HepG2 (cell line): Measurements from ENCODE around the gene ESRRB. TPM values are rescaled to one million over a fixed set of nuclear protein-coding genes. Genes with fewer than 3 reads are reported as not detected.
A peak's percentile ranks its signal among the peaks of the same experiment; 100 is the strongest.

Source experiments
- AHDC1 ChIP-seq: sonication (generic); formaldehyde crosslinking; IDR thresholded peaks from 2 replicates; pipeline ENCODE4 v1.5.1; 2020; ENCODE audit warnings: mild to moderate bottlenecking, missing genetic modification reagents, borderline replicate concordance
- BCLAF1 ChIP-seq: fragments of 450-650 bp; IDR thresholded peaks from 2 replicates; pipeline ENCODE4 v1.6.1; 2017; ENCODE audit warnings: mild to moderate bottlenecking
- IRX3 ChIP-seq: sonication (generic); formaldehyde crosslinking; IDR thresholded peaks from 2 replicates; pipeline ENCODE4 v1.8.1; 2023; ENCODE audit warnings: mild to moderate bottlenecking, low read depth, missing genetic modification reagents, borderline replicate concordance
- PCBP2 ChIP-seq: fragments of 200-400 bp; formaldehyde crosslinking; optimal IDR thresholded peaks from 2 replicates; pipeline ENCODE3; 2018; ENCODE audit warnings: low read length, low read depth; ENCODE audit not compliant: poor library complexity, severe bottlenecking
- RNF2 ChIP-seq: fragments of 450-650 bp; conservative IDR thresholded peaks from 2 replicates; pipeline ENCODE4 v1.6.1; 2016; ENCODE audit warnings: low read depth
- SRSF1 ChIP-seq: fragments of 200-400 bp; formaldehyde crosslinking; optimal IDR thresholded peaks from 2 replicates; pipeline ENCODE3; 2017; ENCODE audit warnings: mild to moderate bottlenecking, low read depth, low read length, moderate library complexity
- ZBTB26 ChIP-seq: IDR thresholded peaks from 2 replicates; pipeline ENCODE4 v1.6.1; 2016; ENCODE audit warnings: missing compliant biosample characterization, missing genetic modification reagents, borderline replicate concordance
- ZBTB7A ChIP-seq: sonication (generic); formaldehyde crosslinking; IDR thresholded peaks from 2 replicates; pipeline ENCODE4 v1.8.0; 2022; ENCODE audit warnings: mild to moderate bottlenecking, missing genetic modification reagents
- ZNF124 ChIP-seq: sonication (generic); formaldehyde crosslinking; IDR thresholded peaks from 2 replicates; pipeline ENCODE4 v1.4.0; 2020; ENCODE audit warnings: missing genetic modification reagents
- ZNF143 ChIP-seq: sonication (generic); formaldehyde crosslinking; IDR thresholded peaks from 2 replicates; pipeline ENCODE4 v1.4.0; 2020; ENCODE audit warnings: missing genetic modification reagents
- ZNF609 ChIP-seq: sonication (generic); formaldehyde crosslinking; IDR thresholded peaks from 2 replicates; pipeline ENCODE4 v1.4.0; 2020; ENCODE audit warnings: mild to moderate bottlenecking, missing genetic modification reagents, borderline replicate concordance
- polyA plus RNA-seq, 8 experiments: library from polyadenylated mRNA; depleted of rRNA in 3 of 8; stranded (reverse) in 7 of 8; unstranded in 1 of 8; fragments of >200 nt; fragmentation: Illumina TruSeq in 4 of 8; extraction: Trizol in 4 of 8; gene quantifications; 2 replicates each; pipeline versions ENCODE4 v1.2.1 to v1.2.3, GENCODE V29; 2011 to 2016; ENCODE audit warnings: low read depth in 4 of 8, missing spikeins in 1 of 8, mixed read lengths in 1 of 8; ENCODE audit not compliant: insufficient read depth in 1 of 8
- total RNA-seq, 5 experiments: library from RNA; depleted of rRNA; stranded (reverse); fragments of >200 nt; fragmentation: Illumina TruSeq; extraction: Trizol; gene quantifications; 2 replicates each; pipeline ENCODE4 v1.2.3, GENCODE V29; 2016; ENCODE audit warnings: low read depth in 1 of 5

The ESRRB gene
- total and polyA plus RNA-seq, 2 of the 13 experiments (the other 11 are each of a cell fraction or from before 2014, with no cell fraction given), result 0.04 to 0.33 TPM

- TF ChIP-seq AHDC1 (CRISPR knock-in tag) (no peak), ZNF609 (CRISPR knock-in tag) (no peak), BCLAF1 (no peak), PCBP2 (no peak), ZBTB7A (CRISPR knock-in tag) (peak; percentile 84), ZNF143 (CRISPR knock-in tag) (no peak), ZNF124 (CRISPR knock-in tag) (no peak), SRSF1 (no peak), RNF2 (no peak), ZBTB26 (CRISPR knock-in tag) (peak; percentile 57; the same call in 1 of the 2 replicates), IRX3 (CRISPR knock-in tag) (no peak)
Observed at GRCh38 chr14:76352639-76353281, 23.2 kb upstream of the ESRRB start (continued).
